ENCODE measurements around the gene UACA.

The UACA gene

GRCh38 chr15:70659662-70660061, 103.7 kb downstream of the UACA start:
- DNase-seq, result no peak

GRCh38 chr15:70658641-70659040, 104.7 kb downstream of the UACA start:
- DNase-seq, result no peak

GRCh38 chr15:70653426-70653825, 109.9 kb downstream of the UACA start:
- no peak for DNase-seq

- DNase-seq, result no peak
Measured at GRCh38 chr15:70652341-70652740, 111.0 kb downstream of the UACA start.

- DNase-seq, result no peak
Measured at GRCh38 chr15:70651303-70651845, 112.0 kb downstream of the UACA start.

- DNase-seq, result no peak
Measured at GRCh38 chr15:70650567-70651302, 112.6 kb downstream of the UACA start.

GRCh38 chr15:70647396-70647795, 116.0 kb downstream of the UACA start:
- no peak for DNase-seq

- DNase-seq, result no peak
Measured at GRCh38 chr15:70646169-70646568, 117.2 kb downstream of the UACA start.

GRCh38 chr15:70643783-70644125, 119.6 kb downstream of the UACA start:
- no peak for DNase-seq

GRCh38 chr15:70643106-70643782, 120.1 kb downstream of the UACA start:
- no peak for DNase-seq

GRCh38 chr15:70636540-70637165, 126.7 kb downstream of the UACA start:
- no peak for DNase-seq

- no peak for DNase-seq
Measured at GRCh38 chr15:70635895-70636294, 127.5 kb downstream of the UACA start.

- DNase-seq, result no peak
Measured at GRCh38 chr15:70633991-70634390, 129.4 kb downstream of the UACA start.

GRCh38 chr15:70633103-70633831, 130.1 kb downstream of the UACA start:
- DNase-seq, result no peak

- no peak for DNase-seq
Measured at GRCh38 chr15:70632491-70633102, 130.8 kb downstream of the UACA start.

- DNase-seq, result no peak
Measured at GRCh38 chr15:70632079-70632478, 131.3 kb downstream of the UACA start.

GRCh38 chr15:70629735-70630273, 133.6 kb downstream of the UACA start:
- DNase-seq, result no peak

GRCh38 chr15:70628549-70628896, 134.8 kb downstream of the UACA start:
- no peak for DNase-seq

- no peak for DNase-seq
Measured at GRCh38 chr15:70627734-70628548, 135.4 kb downstream of the UACA start.

GRCh38 chr15:70627322-70627721, 136.0 kb downstream of the UACA start:
- no peak for DNase-seq

- DNase-seq, result no peak
Measured at GRCh38 chr15:70625438-70625837, 137.9 kb downstream of the UACA start.

- no peak for DNase-seq
Measured at GRCh38 chr15:70625011-70625410, 138.3 kb downstream of the UACA start.
